DND-41 (cell line): ENCODE data around the gene RNF123.
"Not testable (repeated sequence)": the region's sequence is repeated elsewhere in the genome, so short reads cannot be mapped to it uniquely, and the experiment has no call there.

Source experiments
- ATAC-seq: fragments of 200-7000 bp; cut with Tn5 transposase; 3 replicates; pipeline ENCODE4 v1.9.1; 2021; ENCODE audit warnings: low read depth; ENCODE audit not compliant: insufficient read depth
- DNase-seq: peaks from one replicate; pipeline ENCODE4 v3.0.0-alpha.2; 2020
- H2AFZ ChIP-seq: 2 replicates; pipeline ENCODE4 v1.6.0; 2012; ENCODE audit warnings: low read depth, low read length
- H3K27ac ChIP-seq: 2 replicates; pipeline ENCODE4 v1.5.1; 2012; ENCODE audit warnings: low read length, inconsistent platforms
- H3K27me3 ChIP-seq: fragments of 200-600 bp; sonication (generic); 2 replicates; pipeline ENCODE4 v1.6.0; 2012; ENCODE audit warnings: low read length, mild to moderate bottlenecking, inconsistent platforms; ENCODE audit not compliant: insufficient read depth, poor library complexity
- H3K36me3 ChIP-seq: 2 replicates; pipeline ENCODE4 v1.5.1; 2012; ENCODE audit warnings: low read length, inconsistent platforms; ENCODE audit not compliant: insufficient read depth
- H3K4me1 ChIP-seq: 2 replicates; pipeline ENCODE4 v1.5.1; 2012; ENCODE audit warnings: mild to moderate bottlenecking, low read length; ENCODE audit not compliant: insufficient read depth
- H3K4me2 ChIP-seq: 2 replicates; pipeline ENCODE4 v1.6.0; 2012; ENCODE audit warnings: mild to moderate bottlenecking, moderate library complexity, low read length, inconsistent platforms; ENCODE audit not compliant: insufficient read depth
- H3K4me3 ChIP-seq, 2 experiments: fragments of 200-600 bp in 1 of 2; shearing (Covaris generic) in 1 of 2; 2 replicates each; pipeline ENCODE4 v1.5.1; 2012 to 2016; ENCODE audit warnings: inconsistent platforms in 2 of 2, low read length in 2 of 2, mild to moderate bottlenecking in 2 of 2, low read depth in 1 of 2, moderate library complexity in 1 of 2
- H3K79me2 ChIP-seq: 2 replicates; pipeline ENCODE4 v1.6.0; 2012; ENCODE audit warnings: low read length, inconsistent platforms; ENCODE audit not compliant: insufficient read depth
- H3K9ac ChIP-seq: 2 replicates; pipeline ENCODE4 v1.6.0; 2012; ENCODE audit warnings: low read depth, mild to moderate bottlenecking, inconsistent platforms, low read length, moderate library complexity
- H3K9me3 ChIP-seq: 2 replicates; pipeline ENCODE4 v1.5.1; 2012; ENCODE audit warnings: low read length, moderate library complexity, mild to moderate bottlenecking, inconsistent platforms; ENCODE audit not compliant: insufficient read depth, severe bottlenecking
- H4K20me1 ChIP-seq: 2 replicates; pipeline ENCODE4 v1.6.0; 2012; ENCODE audit warnings: low read length; ENCODE audit not compliant: insufficient read depth
- CTCF ChIP-seq: IDR thresholded peaks from 2 replicates; pipeline ENCODE4 v1.5.1; 2012; ENCODE audit warnings: borderline replicate concordance, low read length, moderate library complexity, mild to moderate bottlenecking; ENCODE audit not compliant: poor library complexity, severe bottlenecking; ENCODE audit errors: extremely low read depth
- EZH2 ChIP-seq: IDR thresholded peaks from 3 replicates; pipeline ENCODE4 v1.6.1; 2012; ENCODE audit warnings: borderline replicate concordance, low read depth, mild to moderate bottlenecking, moderate library complexity, low read length, inconsistent platforms; ENCODE audit not compliant: severe bottlenecking

Gene RNF123

GRCh38 chr3:49745986-49746385 is 56.6 kb downstream of the RNF123 start:
- no peak for DNase-seq
- H3K27me3 ChIP-seq = no peaks in the 10 kb centered on the region

DNA sequence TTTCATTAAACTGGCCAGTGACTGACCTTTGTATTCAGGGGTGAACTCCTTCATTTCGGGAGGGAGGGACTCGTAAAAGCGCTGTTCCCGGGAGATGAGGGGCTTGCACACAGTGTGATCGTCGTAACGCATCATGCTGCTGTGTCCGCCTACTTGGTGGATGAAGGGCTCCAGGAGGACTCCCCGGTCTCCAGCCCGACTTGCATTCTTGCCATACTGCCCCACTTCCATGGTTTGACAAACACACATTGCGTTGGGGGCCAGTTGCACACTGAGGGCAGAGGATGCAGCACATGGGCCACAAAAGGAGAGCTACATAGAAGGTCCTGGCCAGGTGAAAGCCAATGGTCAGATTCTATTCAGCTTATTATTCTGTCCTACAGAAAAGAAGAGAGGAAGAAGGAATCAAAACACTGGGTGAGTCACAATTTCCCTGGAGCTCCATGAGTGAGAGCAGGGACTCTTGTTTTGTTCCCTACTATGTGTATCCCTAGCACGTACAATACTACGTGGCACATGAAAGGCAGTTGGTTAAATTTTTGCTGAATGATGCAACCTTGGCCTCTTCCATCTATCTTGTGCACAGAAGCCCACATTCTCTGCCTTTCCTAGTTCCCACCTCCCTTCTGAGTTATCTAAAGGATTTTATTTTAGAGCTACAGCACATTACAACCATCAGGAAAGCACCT is 58.6 kb downstream of the RNF123 start:
- H2AFZ ChIP-seq = no peak overlapping the region
- H3K79me2 ChIP-seq = peaks cover 74% of the 10 kb centered on the region
- H3K4me1 ChIP-seq = no peaks in the 10 kb centered on the region
- ATAC-seq (no peak), DNase-seq (no peak)
- TF ChIP-seq EZH2 (no peak), CTCF (no peak)
- no peaks in the 10 kb centered on the region for H3K9me3 ChIP-seq
- H3K9ac ChIP-seq = no peak overlapping the region
- H3K4me2 ChIP-seq = no peak overlapping the region
- H3K27me3 ChIP-seq = no peaks in the 10 kb centered on the region
- peaks cover 49% of the 10 kb centered on the region for H3K36me3 ChIP-seq
- H3K27ac ChIP-seq = no peak overlapping the region
- H4K20me1 ChIP-seq = peaks cover 29% of the 10 kb centered on the region
- H3K4me3 ChIP-seq = no peak overlapping the region

More at GRCh38 chr3:49745986-49746385, 56.6 kb downstream of the RNF123 start:
- Histone ChIP-seq H4K20me1 (peaks cover 28% of the 10 kb centered on the region), H3K4me3 (no peak overlapping the region), H3K36me3 (peaks cover 54% of the 10 kb centered on the region), H3K79me2 (peaks cover 61% of the 10 kb centered on the region), H3K4me2 (no peak overlapping the region), H3K4me1 (no peaks in the 10 kb centered on the region), H3K9ac (no peak overlapping the region), H3K27ac (no peak overlapping the region), H2AFZ (no peak overlapping the region), H3K9me3 (no peaks in the 10 kb centered on the region)
- no peak for ATAC-seq
- TF ChIP-seq CTCF (no peak), EZH2 (no peak)

GRCh38 chr3:49748874-49749273 is 59.5 kb downstream of the RNF123 start:
- H3K9me3 ChIP-seq, H2AFZ ChIP-seq, H3K4me1 ChIP-seq, H3K27me3 ChIP-seq, H3K4me3 ChIP-seq, H3K4me2 ChIP-seq, H3K9ac ChIP-seq, DNase-seq, H3K27ac ChIP-seq, ATAC-seq: not testable (repeated sequence)
- Histone ChIP-seq H3K79me2 (peaks cover 76% of the 10 kb centered on the region), H4K20me1 (peaks cover 29% of the 10 kb centered on the region), H3K36me3 (peaks cover 42% of the 10 kb centered on the region)

DNA sequence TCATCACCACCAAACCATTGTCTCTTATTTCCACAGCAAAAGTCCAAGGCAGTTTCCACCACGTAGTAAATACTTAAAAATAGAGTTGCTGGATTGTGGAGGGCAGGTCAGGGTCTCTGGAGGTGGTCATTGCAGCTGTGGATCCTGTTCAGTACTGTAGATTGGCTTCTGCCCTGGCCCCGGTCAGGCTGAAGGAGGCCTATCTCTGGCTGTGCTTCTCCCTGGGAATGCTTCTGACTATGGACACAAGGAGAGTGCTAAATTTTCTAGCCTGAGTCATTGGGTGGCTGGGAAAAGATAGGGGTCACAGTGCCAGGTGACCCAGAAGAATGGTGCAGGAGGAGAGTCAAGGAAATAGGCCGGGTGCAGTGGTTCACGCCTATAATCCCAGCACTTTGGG is 60.7 kb downstream of the RNF123 start:
- peaks cover 80% of the 10 kb centered on the region for H3K79me2 ChIP-seq
- no peak overlapping the region for H3K9ac ChIP-seq
- no peak for DNase-seq
- no peaks in the 10 kb centered on the region for H3K9me3 ChIP-seq
- no peak overlapping the region for H2AFZ ChIP-seq
- no peak overlapping the region for H3K4me2 ChIP-seq
- no peak overlapping the region for H3K27ac ChIP-seq
- no peak for ATAC-seq
- H3K4me3 ChIP-seq = no peak overlapping the region
- H3K4me1 ChIP-seq = no peaks in the 10 kb centered on the region
- peaks cover 34% of the 10 kb centered on the region for H3K36me3 ChIP-seq
- H3K27me3 ChIP-seq = no peaks in the 10 kb centered on the region
- peaks cover 32% of the 10 kb centered on the region for H4K20me1 ChIP-seq
- no peak for TF ChIP-seq CTCF
- no peak for TF ChIP-seq EZH2
